IMR-90 (cell line): ENCODE measurements around the gene USP17L29. TPM values are rescaled to one million over a fixed set of nuclear protein-coding genes. Genes with fewer than 3 reads are reported as not detected.
"Not testable (repeated sequence)": the region's sequence is repeated elsewhere in the genome, so short reads cannot be mapped to it uniquely, and the experiment has no call there.

Experiments
- ATAC-seq: fragments of 200-7000 bp; cut with Tn5 transposase; 2 replicates; pipeline ENCODE4 v1.9.1; 2020; ENCODE audit warnings: low read depth, mild to moderate bottlenecking, moderate library complexity
- BruUV-seq: library from RNA; stranded (reverse); fragments of 400-500 nt; replicated peaks from 2 replicates; lab custom pipeline; 2021; lab: Mats Ljungman, UMichigan
- CTCF ChIA-PET: fragments of 300-600 bp; formaldehyde crosslinking; extraction: SDS; loops from one replicate; lab custom pipeline; 2021; ENCODE audit warnings: antibody characterized with exemption; lab: Yijun Ruan, JAX
- POLR2A ChIA-PET: fragments of 300-600 bp; sonication (Branson Sonifier 250); formaldehyde crosslinking; loops from one replicate; lab custom pipeline; 2022; ENCODE audit warnings: antibody characterized with exemption; ENCODE audit not compliant: unreplicated experiment; lab: Charles Lee
- DNase-seq: peaks from one replicate; pipeline ENCODE4 v3.0.0; 2013
- H2AFZ ChIP-seq: replicated peaks from 2 replicates; pipeline ENCODE3; 2013; ENCODE audit warnings: low read length, mild to moderate bottlenecking; ENCODE audit not compliant: poor library complexity
- H2AK5ac ChIP-seq: 2 replicates; pipeline ENCODE4 v1.6.1; 2013; ENCODE audit warnings: low read depth, low read length, inconsistent platforms
- H2AK9ac ChIP-seq: replicated peaks from 2 replicates; pipeline ENCODE3; 2013; ENCODE audit warnings: mild to moderate bottlenecking, low read depth, low read length, moderate library complexity; ENCODE audit not compliant: poor library complexity
- H2BK120ac ChIP-seq: 2 replicates; pipeline ENCODE4 v1.6.1; 2013; ENCODE audit warnings: low read depth, low read length, inconsistent platforms
- H2BK15ac ChIP-seq: 3 replicates; pipeline ENCODE4 v1.6.1; 2013; ENCODE audit warnings: low read depth, low read length, inconsistent platforms
- H2BK20ac ChIP-seq: 2 replicates; pipeline ENCODE4 v1.6.1; 2013; ENCODE audit warnings: low read depth, mild to moderate bottlenecking, inconsistent platforms, low read length, moderate library complexity
- H2BK5ac ChIP-seq: 2 replicates; pipeline ENCODE4 v1.6.1; 2013; ENCODE audit warnings: mild to moderate bottlenecking, low read depth, low read length, inconsistent platforms; ENCODE audit not compliant: poor library complexity, severe bottlenecking
- H3K14ac ChIP-seq: replicated peaks from 2 replicates; pipeline ENCODE4 v1.6.1; 2013; ENCODE audit warnings: low read depth, low read length, inconsistent platforms
- H3K18ac ChIP-seq: 2 replicates; pipeline ENCODE4 v1.6.1; 2013; ENCODE audit warnings: low read depth, low read length, control low read depth
- H3K23ac ChIP-seq: 2 replicates; pipeline ENCODE4 v1.6.1; 2013; ENCODE audit warnings: low read depth, low read length, inconsistent platforms
- H3K27ac ChIP-seq: 2 replicates; pipeline ENCODE4 v1.5.1; 2013; ENCODE audit warnings: mild to moderate bottlenecking, control low read depth, low read length; ENCODE audit not compliant: insufficient read depth
- H3K27me3 ChIP-seq: 2 replicates; pipeline ENCODE4 v1.6.1; 2013; ENCODE audit warnings: low read length; ENCODE audit not compliant: control insufficient read depth, insufficient read depth
- H3K36me3 ChIP-seq: 2 replicates; pipeline ENCODE4 v1.6.1; 2013; ENCODE audit warnings: low read length, mixed read lengths; ENCODE audit not compliant: control insufficient read depth, insufficient read depth
- H3K4ac ChIP-seq: 2 replicates; pipeline ENCODE4 v1.6.1; 2013; ENCODE audit warnings: low read depth, low read length, inconsistent platforms
- H3K4me1 ChIP-seq: 2 replicates; pipeline ENCODE4 v1.6.1; 2013; ENCODE audit warnings: low read length, mixed read lengths; ENCODE audit not compliant: control insufficient read depth, insufficient read depth
- H3K4me2 ChIP-seq: 2 replicates; pipeline ENCODE4 v1.6.1; 2013; ENCODE audit warnings: low read depth, mild to moderate bottlenecking, control low read depth, low read length, moderate library complexity
- H3K4me3 ChIP-seq: 2 replicates; pipeline ENCODE4 v1.5.1; 2013; ENCODE audit warnings: low read depth, mild to moderate bottlenecking, control low read depth, low read length, moderate library complexity; ENCODE audit not compliant: insufficient read depth
- H3K56ac ChIP-seq: 2 replicates; pipeline ENCODE4 v1.6.1; 2013; ENCODE audit warnings: low read length, inconsistent platforms; ENCODE audit not compliant: insufficient read depth; ENCODE audit errors: extremely low read depth
- H3K79me1 ChIP-seq, 2 experiments: 2 replicates each; pipeline ENCODE4 v1.6.1; 2013; ENCODE audit warnings: low read length in 2 of 2, inconsistent platforms in 1 of 2, low read depth in 1 of 2
- H3K9ac ChIP-seq: 2 replicates; pipeline ENCODE4 v1.6.1; 2013; ENCODE audit warnings: low read depth, low read length, control low read depth
- H3K9me1 ChIP-seq: 2 replicates; pipeline ENCODE4 v1.6.1; 2013; ENCODE audit warnings: low read length, inconsistent platforms; ENCODE audit not compliant: insufficient read depth
- H3K9me3 ChIP-seq: 2 replicates; pipeline ENCODE4 v1.6.1; 2013; ENCODE audit warnings: low read length; ENCODE audit not compliant: control insufficient read depth, insufficient read depth
- H4K20me1 ChIP-seq: 2 replicates; pipeline ENCODE4 v1.6.1; 2013; ENCODE audit warnings: low read length, inconsistent platforms; ENCODE audit not compliant: insufficient read depth
- H4K5ac ChIP-seq: 2 replicates; pipeline ENCODE4 v1.6.1; 2013; ENCODE audit warnings: mild to moderate bottlenecking, low read depth, low read length, control low read depth
- H4K8ac ChIP-seq, 2 experiments: 2 replicates each; pipeline ENCODE4 v1.6.1; 2013; ENCODE audit warnings: low read depth in 2 of 2, low read length in 2 of 2, control low read depth in 1 of 2, inconsistent platforms in 1 of 2
- H4K91ac ChIP-seq: 2 replicates; pipeline ENCODE4 v1.6.1; 2013; ENCODE audit warnings: low read depth, low read length, inconsistent platforms; ENCODE audit not compliant: insufficient read depth
- WGBS, 2 experiments: methylation state at CpG; one replicate each; pipeline versions ENCODE4 v1.1.5 to v1.1.7; 2013; ENCODE audit warnings: missing lambda C conversion rate in 2 of 2; ENCODE audit not compliant: insufficient read length in 1 of 2; ENCODE audit errors: extremely low coverage in 2 of 2; 5-methylcytosine and 5-hydroxymethylcytosine counted together
- dilution Hi-C: fragments of 300-500 bp; cut with HindIII; formaldehyde crosslinking; loops from one replicate; pipeline ENCODE4 v1.14.3; 2018; ENCODE audit warnings: low sequenced_read_pairs; ENCODE audit not compliant: unreplicated experiment
- in situ Hi-C: fragments of 300-500 bp; cut with MboI; formaldehyde crosslinking; loops from 3 replicates; pipeline ENCODE4 v1.14.3; 2019; ENCODE audit warnings: low sequenced_read_pairs, inconsistent platforms, mixed read lengths
- intact Hi-C: fragments of 100-400 bp; cut with micrococcal nuclease; formaldehyde crosslinking; loops from 2 replicates; pipeline ENCODE4 v1.10.0; 2022
- polyA plus RNA-seq, 3 experiments: library from polyadenylated mRNA; depleted of rRNA; stranded (reverse); fragments of >200 nt; gene quantifications; 2 replicates each; pipeline ENCODE4 v1.2.3, GENCODE V29; 2012; ENCODE audit warnings: low replicate concordance in 1 of 3
- total RNA-seq: library from RNA; depleted of rRNA; stranded (reverse); fragments of >200 nt; gene quantifications from 2 replicates; pipeline ENCODE4 v1.2.3, GENCODE V29; 2012

Gene USP17L29
- total and polyA plus RNA-seq, 2 of the 4 experiments (the other 2 are of a cell fraction) = not detected

DNA sequence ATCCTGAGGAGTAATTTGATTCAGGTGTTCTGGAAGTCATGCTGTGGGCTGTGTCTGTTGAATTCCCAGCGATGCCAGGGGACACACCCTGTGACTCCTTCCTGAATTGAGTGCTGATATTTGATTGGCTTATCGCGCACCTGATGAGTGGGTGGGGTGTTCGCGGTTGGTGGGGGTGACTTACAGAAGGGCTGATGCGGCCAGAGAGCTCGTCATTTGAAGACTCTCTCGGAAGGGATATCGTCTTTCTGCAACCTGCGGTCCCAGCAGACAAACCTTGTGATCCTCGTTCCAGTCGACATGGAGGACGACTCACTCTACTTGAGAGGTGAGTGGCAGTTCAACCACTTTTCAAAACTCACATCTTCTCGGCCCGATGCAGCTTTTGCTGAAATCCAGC, 19.1 kb upstream of the USP17L29 start, which contains the start of gene USP17L26:
TSS of gene USP17L26 (plus strand) at position 301 of the 400 bp plus-strand sequence. CDS start at position 301, 0 bp downstream.
- H3K56ac ChIP-seq, H3K9me3 ChIP-seq, H3K18ac ChIP-seq, H4K5ac ChIP-seq, H2BK120ac ChIP-seq, H3K14ac ChIP-seq, H2AK5ac ChIP-seq, H2BK15ac ChIP-seq, H2AFZ ChIP-seq, H3K9me1 ChIP-seq, DNase-seq, BruUV-seq, H3K4me3 ChIP-seq, H2BK5ac ChIP-seq, dilution Hi-C loops, H3K36me3 ChIP-seq, H3K9ac ChIP-seq, H3K4me2 ChIP-seq, H4K91ac ChIP-seq, intact Hi-C loops, H3K23ac ChIP-seq, POLR2A ChIA-PET, in situ Hi-C loops, H3K4me1 ChIP-seq, H4K20me1 ChIP-seq, H3K27me3 ChIP-seq, H3K79me1 ChIP-seq, H4K8ac ChIP-seq, H2AK9ac ChIP-seq, H3K27ac ChIP-seq, CTCF ChIA-PET, H3K4ac ChIP-seq, H2BK20ac ChIP-seq, ATAC-seq: not testable (repeated sequence)
- no CpG with 5 or more reads among the region's 15 CpGs for WGBS, 2 experiments

DNA sequence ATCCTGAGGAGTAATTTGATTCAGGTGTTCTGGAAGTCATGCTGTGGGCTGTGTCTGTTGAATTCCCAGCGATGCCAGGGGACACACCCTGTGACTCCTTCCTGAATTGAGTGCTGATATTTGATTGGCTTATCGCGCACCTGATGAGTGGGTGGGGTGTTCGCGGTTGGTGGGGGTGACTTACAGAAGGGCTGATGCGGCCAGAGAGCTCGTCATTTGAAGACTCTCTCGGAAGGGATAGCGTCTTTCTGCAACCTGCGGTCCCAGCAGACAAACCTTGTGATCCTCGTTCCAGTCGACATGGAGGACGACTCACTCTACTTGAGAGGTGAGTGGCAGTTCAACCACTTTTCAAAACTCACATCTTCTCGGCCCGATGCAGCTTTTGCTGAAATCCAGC, 14.3 kb upstream of the USP17L29 start, which contains the start of gene USP17L5:
TSS of gene USP17L5 (plus strand) at position 301 of the 400 bp plus-strand sequence. CDS start at position 301, 0 bp downstream.
- H3K79me1 ChIP-seq, H4K91ac ChIP-seq, H2AFZ ChIP-seq, H2BK15ac ChIP-seq, ATAC-seq, H3K18ac ChIP-seq, in situ Hi-C loops, intact Hi-C loops, H3K56ac ChIP-seq, H2BK120ac ChIP-seq, POLR2A ChIA-PET, H3K27me3 ChIP-seq, H2BK20ac ChIP-seq, H3K4ac ChIP-seq, H2AK9ac ChIP-seq, H3K27ac ChIP-seq, H3K4me1 ChIP-seq, H3K9ac ChIP-seq, H3K9me3 ChIP-seq, H3K4me3 ChIP-seq, H4K20me1 ChIP-seq, H2BK5ac ChIP-seq, H3K23ac ChIP-seq, H3K14ac ChIP-seq, H2AK5ac ChIP-seq, BruUV-seq, dilution Hi-C loops, H3K9me1 ChIP-seq, H3K4me2 ChIP-seq, H4K8ac ChIP-seq, H3K36me3 ChIP-seq, DNase-seq, H4K5ac ChIP-seq, CTCF ChIA-PET: not testable (repeated sequence)
- no CpG with 5 or more reads among the region's 15 CpGs for WGBS, 2 experiments
